HL-60 (cell line): Measurements from ENCODE around the gene FASTKD1.
"Not testable (repeated sequence)": the region's sequence is repeated elsewhere in the genome, so short reads cannot be mapped to it uniquely, and the experiment has no call there.

ENCODE experiments used
- CTCF ChIP-seq: IDR thresholded peaks from one replicate; pipeline ENCODE4 v1.5.1; 2011; ENCODE audit warnings: low read length, control low read depth, inconsistent platforms; ENCODE audit not compliant: insufficient read depth
- GABPA ChIP-seq: IDR thresholded peaks from 2 replicates; pipeline ENCODE4 v1.6.1; 2012; ENCODE audit warnings: low read depth
- POLR2AphosphoS5 ChIP-seq: IDR thresholded peaks from 2 replicates; pipeline ENCODE4 v1.6.1; 2012; ENCODE audit warnings: low read depth
- REST ChIP-seq: IDR thresholded peaks from 2 replicates; pipeline ENCODE4 v1.6.1; 2012; ENCODE audit warnings: low read depth; ENCODE audit not compliant: insufficient replicate concordance
- SPI1 ChIP-seq: IDR thresholded peaks from 2 replicates; pipeline ENCODE4 v1.6.1; 2012; ENCODE audit warnings: low read depth, mild to moderate bottlenecking, borderline replicate concordance

- TF ChIP-seq CTCF, POLR2AphosphoS5, SPI1, REST, GABPA: not testable (repeated sequence)
Observed at GRCh38 chr2:169539460-169539859, 34.2 kb downstream of the FASTKD1 start.
